CD14-positive monocyte (primary cell): ENCODE measurements around the gene TPM2. TPM values are rescaled to one million over a fixed set of nuclear protein-coding genes. Genes with fewer than 3 reads are reported as not detected.

Source experiments
- DNase-seq, 3 donors: peaks; one replicate each; pipeline ENCODE4 v3.0.0-alpha.2; 2011 to 2022
- H2AFZ ChIP-seq: 2 replicates; pipeline ENCODE4 v1.6.0; 2012; ENCODE audit warnings: mild to moderate bottlenecking, low read depth, low read length, inconsistent platforms; ENCODE audit not compliant: insufficient read depth, poor library complexity, severe bottlenecking
- H3K27ac ChIP-seq, 2 donors: 1 replicate in 1 of 2; 2 replicates in 1 of 2; pipeline ENCODE4 v1.5.1; 2012 to 2013; ENCODE audit warnings: low read length in 2 of 2, control low read depth in 1 of 2, inconsistent platforms in 1 of 2, low read depth in 1 of 2, mild to moderate bottlenecking in 1 of 2
- H3K27me3 ChIP-seq, 2 donors: one replicate each; pipeline versions ENCODE4 v1.6.0 to v1.6.1; 2011 to 2013; ENCODE audit warnings: low read length in 2 of 2; ENCODE audit not compliant: control insufficient read depth in 2 of 2, insufficient read depth in 2 of 2
- H3K36me3 ChIP-seq, 2 donors: replicated peaks in 1 of 2; 1 replicate in 1 of 2; 2 replicates in 1 of 2; pipeline versions ENCODE4 v1.5.1 to v1.6.1; 2012 to 2013; ENCODE audit warnings: low read length in 2 of 2, control low read depth in 1 of 2, inconsistent platforms in 1 of 2, mild to moderate bottlenecking in 1 of 2; ENCODE audit not compliant: insufficient read depth in 2 of 2, control insufficient read depth in 1 of 2
- H3K4me1 ChIP-seq, 2 donors: 1 replicate in 1 of 2; 2 replicates in 1 of 2; pipeline versions ENCODE4 v1.5.1 to v1.6.1; 2012 to 2013; ENCODE audit warnings: low read length in 2 of 2, control low read depth in 1 of 2, inconsistent platforms in 1 of 2, mild to moderate bottlenecking in 1 of 2, moderate library complexity in 1 of 2; ENCODE audit not compliant: insufficient read depth in 2 of 2, control insufficient read depth in 1 of 2
- H3K4me2 ChIP-seq: replicated peaks from 2 replicates; pipeline ENCODE3; 2012; ENCODE audit warnings: low read length, moderate library complexity, mild to moderate bottlenecking; ENCODE audit not compliant: poor library complexity, severe bottlenecking; ENCODE audit errors: extremely low read depth
- H3K4me3 ChIP-seq, 3 experiments: fragments of 200-600 bp in 1 of 3; sonication (generic) in 1 of 3; replicated peaks in 1 of 3; 1 replicate in 2 of 3; 2 replicates in 1 of 3; pipeline ENCODE4 v1.5.1; 2011 to 2013; ENCODE audit warnings: low read length in 3 of 3, mild to moderate bottlenecking in 3 of 3, control low read depth in 2 of 3, low read depth in 2 of 3, inconsistent platforms in 1 of 3, moderate library complexity in 1 of 3
- H3K79me2 ChIP-seq: 2 replicates; pipeline ENCODE4 v1.6.0; 2012; ENCODE audit warnings: mild to moderate bottlenecking, control low read depth, inconsistent platforms, low read length, moderate library complexity; ENCODE audit not compliant: insufficient read depth
- H3K9ac ChIP-seq: 2 replicates; pipeline ENCODE4 v1.6.0; 2017; ENCODE audit warnings: low read length, mild to moderate bottlenecking; ENCODE audit not compliant: insufficient read depth, poor library complexity, severe bottlenecking
- H3K9me3 ChIP-seq, 2 donors: replicated peaks in 1 of 2; 1 replicate in 1 of 2; 2 replicates in 1 of 2; pipeline versions ENCODE4 v1.5.1 to v1.6.1; 2012 to 2013; ENCODE audit warnings: low read length in 2 of 2, control low read depth in 1 of 2; ENCODE audit not compliant: control insufficient read depth in 1 of 2, insufficient read depth in 1 of 2
- H4K20me1 ChIP-seq: 2 replicates; pipeline ENCODE4 v1.6.0; 2012; ENCODE audit warnings: mild to moderate bottlenecking, low read length, control low read depth, moderate library complexity; ENCODE audit not compliant: insufficient read depth
- H3K27ac Mint-ChIP-seq, 7 donors: one replicate each; pipeline ENCODE4 v1.8.0; 2020; ENCODE audit warnings: mild to moderate bottlenecking in 7 of 7, mixed read lengths in 7 of 7, moderate library complexity in 6 of 7, inconsistent platforms in 2 of 7
- H3K27me3 Mint-ChIP-seq, 3 donors: one replicate each; pipeline ENCODE4 v1.8.0; 2021 to 2022; ENCODE audit warnings: low read depth in 3 of 3, mild to moderate bottlenecking in 3 of 3, mixed read lengths in 3 of 3, moderate library complexity in 3 of 3, inconsistent platforms in 1 of 3
- H3K36me3 Mint-ChIP-seq, 2 donors: one replicate each; pipeline ENCODE4 v1.8.0; 2020; ENCODE audit warnings: mixed read lengths in 2 of 2, inconsistent platforms in 1 of 2, mild to moderate bottlenecking in 1 of 2
- H3K4me1 Mint-ChIP-seq: one replicate; pipeline ENCODE4 v1.8.0; 2020; ENCODE audit warnings: mild to moderate bottlenecking, mixed read lengths
- H3K4me3 Mint-ChIP-seq, 2 donors: one replicate each; pipeline ENCODE4 v1.8.0; 2020; ENCODE audit warnings: mild to moderate bottlenecking in 2 of 2, mixed read lengths in 2 of 2, moderate library complexity in 1 of 2
- H3K9me3 Mint-ChIP-seq, 7 donors: one replicate each; pipeline ENCODE4 v1.8.0; 2020 to 2022; ENCODE audit warnings: mixed read lengths in 7 of 7, mild to moderate bottlenecking in 6 of 7, moderate library complexity in 6 of 7, inconsistent platforms in 2 of 7
- CTCF ChIP-seq: fragments of 200-600 bp; IDR thresholded peaks from one replicate; pipeline ENCODE4 v1.8.0; 2022; ENCODE audit warnings: antibody characterized with exemption, mild to moderate bottlenecking
- WGBS: methylation state at CpG from one replicate; pipeline ENCODE4 v1.1.5; 2013; ENCODE audit warnings: missing lambda C conversion rate; ENCODE audit not compliant: insufficient coverage; 5-methylcytosine and 5-hydroxymethylcytosine counted together
- intact Hi-C, 2 donors: fragments of 100-400 bp; cut with micrococcal nuclease; formaldehyde crosslinking; loops; one replicate each; pipeline versions ENCODE4 v1.15.0 to v1.15.1; 2023
- polyA plus RNA-seq, 3 donors: library from polyadenylated mRNA; depleted of rRNA in 1 of 3; unstranded in 2 of 3; stranded (reverse) in 1 of 3; fragments of 300-500 nt in 2 of 3; fragments of >200 nt in 1 of 3; fragmentation: Illumina TruSeq in 2 of 3; gene quantifications; 1 replicate in 2 of 3; 2 replicates in 1 of 3; pipeline ENCODE4 v1.2.3, GENCODE V29; 2012 to 2021

TPM2 gene
- polyA plus RNA-seq, 3 donors, result 7.7 TPM; not detected in 2

GRCh38 chr9:35738186-35738585 lies 48.5 kb upstream of the TPM2 start:
- Histone ChIP-seq H3K4me2 (no peak overlapping the region), H3K4me1 (peaks cover 11 to 18% of the 10 kb centered on the region in 2 donors), H3K4me3 (no peak overlapping the region), H4K20me1 (peaks cover 79% of the 10 kb centered on the region), H3K27ac (no peak overlapping the region), H3K36me3 (peaks cover 76 to 88% of the 10 kb centered on the region in 2 donors), H3K9ac (no peak overlapping the region), H2AFZ (no peak overlapping the region), H3K27me3 (no peaks in the 10 kb centered on the region), H3K79me2 (peaks cover 24% of the 10 kb centered on the region), H3K9me3 (no peaks in the 10 kb centered on the region)
- Mint-ChIP-seq H3K9me3 (peaks cover 0 to 2% (median 0%) of the 10 kb centered on the region in 7 donors), H3K4me3 (no peak overlapping the region), H3K27me3 (peaks cover 0 to 3% (median 1%) of the 10 kb centered on the region in 3 donors), H3K36me3 (peaks cover 74 to 90% of the 10 kb centered on the region in 2 donors), H3K4me1 (peaks cover 17% of the 10 kb centered on the region), H3K27ac (peak overlapping the region in 2 of 7 donors; percentile 18 to 21)
- no peak for TF ChIP-seq CTCF
- intact Hi-C loops, result loop anchor here in 1 of 2 donors (10.0 kb wide), 1 partner anchor 133 kb away; the partner anchor contains the start of gene TESK1
- 100% methylated on average over 4 of the region's 4 CpGs for WGBS
- DNase-seq, result no peak

GRCh38 chr9:35737143-35737542 lies 47.4 kb upstream of the TPM2 start:
- Mint-ChIP-seq H3K27me3 (peaks cover 0 to 3% (median 1%) of the 10 kb centered on the region in 3 donors), H3K4me3 (no peak overlapping the region), H3K27ac (peak overlapping the region in 1 of 7 donors; percentile 26), H3K4me1 (peaks cover 21% of the 10 kb centered on the region), H3K36me3 (peaks cover 66 to 79% of the 10 kb centered on the region in 2 donors), H3K9me3 (peaks cover 0 to 2% (median 0%) of the 10 kb centered on the region in 7 donors)
- intact Hi-C loops, result loop anchor here in 1 of 2 donors (10.0 kb wide), 1 partner anchor 132 kb away; the partner anchor contains the start of gene TESK1
- Histone ChIP-seq H2AFZ (no peak overlapping the region), H3K4me1 (peaks cover 14 to 22% of the 10 kb centered on the region in 2 donors), H3K36me3 (peaks cover 65 to 77% of the 10 kb centered on the region in 2 donors), H3K9me3 (no peaks in the 10 kb centered on the region), H4K20me1 (peaks cover 69% of the 10 kb centered on the region), H3K27ac (peak overlapping the region in 1 of 2 donors; percentile 21), H3K4me2 (no peak overlapping the region), H3K79me2 (peaks cover 16% of the 10 kb centered on the region), H3K4me3 (no peak overlapping the region), H3K9ac (no peak overlapping the region), H3K27me3 (no peaks in the 10 kb centered on the region)
- TF ChIP-seq CTCF, result no peak
- WGBS, result 98% methylated on average over 7 of the region's 7 CpGs
- no peak for DNase-seq
